Osteoblast (primary cell): ENCODE data around the gene CLIC1. TPM values are rescaled to one million over a fixed set of nuclear protein-coding genes. Genes with fewer than 3 reads are reported as not detected.

Experiments
- DNase-seq: peaks from one replicate; pipeline ENCODE4 v3.0.0; 2011; ENCODE audit warnings: low spot score, mixed read lengths; ENCODE audit not compliant: insufficient read length; ENCODE audit errors: missing footprints
- H2AFZ ChIP-seq: 2 replicates; pipeline ENCODE4 v1.6.0; 2011; ENCODE audit warnings: mild to moderate bottlenecking, low read length
- H3K27ac ChIP-seq: 2 replicates; pipeline ENCODE4 v1.5.1; 2011; ENCODE audit warnings: mild to moderate bottlenecking, low read depth, low read length, moderate library complexity
- H3K27me3 ChIP-seq: 2 replicates; pipeline ENCODE4 v1.6.0; 2012; ENCODE audit warnings: mild to moderate bottlenecking, control low read depth, inconsistent platforms, low read length, moderate library complexity; ENCODE audit not compliant: insufficient read depth
- H3K36me3 ChIP-seq: 2 replicates; pipeline ENCODE4 v1.5.1; 2011; ENCODE audit warnings: mild to moderate bottlenecking, low read length, control low read depth, moderate library complexity; ENCODE audit not compliant: insufficient read depth
- H3K4me1 ChIP-seq: 2 replicates; pipeline ENCODE4 v1.5.1; 2011; ENCODE audit warnings: mild to moderate bottlenecking, low read length, control low read depth, moderate library complexity; ENCODE audit not compliant: insufficient read depth
- H3K4me2 ChIP-seq: 2 replicates; pipeline ENCODE4 v1.6.0; 2011; ENCODE audit warnings: mild to moderate bottlenecking, low read length; ENCODE audit not compliant: insufficient read depth
- H3K4me3 ChIP-seq: fragments of 200-600 bp; sonication (generic); 3 replicates; pipeline ENCODE4 v1.5.1; 2012; ENCODE audit warnings: mild to moderate bottlenecking, low read length, inconsistent platforms; ENCODE audit not compliant: insufficient read depth
- H3K79me2 ChIP-seq: 2 replicates; pipeline ENCODE4 v1.6.0; 2012; ENCODE audit warnings: mild to moderate bottlenecking, low read length, control low read depth, inconsistent platforms; ENCODE audit not compliant: insufficient read depth
- H3K9me3 ChIP-seq: 2 replicates; pipeline ENCODE4 v1.5.1; 2011; ENCODE audit warnings: low read depth, low read length, control low read depth
- H4K20me1 ChIP-seq: 2 replicates; pipeline ENCODE4 v1.6.0; 2012; ENCODE audit warnings: mild to moderate bottlenecking, low read length, control low read depth; ENCODE audit not compliant: insufficient read depth
- total RNA-seq: library from RNA; depleted of rRNA; stranded (reverse); fragments of >200 nt; gene quantifications from 2 replicates; pipeline ENCODE4 v1.2.3, GENCODE V29; 2012
- TF ChIP-seq, protein P1 (sequence below): IDR thresholded peaks from 2 replicates; pipeline ENCODE4 v1.5.1; 2011; ENCODE audit warnings: mild to moderate bottlenecking, low read depth, low read length, moderate library complexity; ENCODE audit errors: extremely low read depth

Gene CLIC1
- total RNA-seq, 1 donor: 502 TPM

DNA sequence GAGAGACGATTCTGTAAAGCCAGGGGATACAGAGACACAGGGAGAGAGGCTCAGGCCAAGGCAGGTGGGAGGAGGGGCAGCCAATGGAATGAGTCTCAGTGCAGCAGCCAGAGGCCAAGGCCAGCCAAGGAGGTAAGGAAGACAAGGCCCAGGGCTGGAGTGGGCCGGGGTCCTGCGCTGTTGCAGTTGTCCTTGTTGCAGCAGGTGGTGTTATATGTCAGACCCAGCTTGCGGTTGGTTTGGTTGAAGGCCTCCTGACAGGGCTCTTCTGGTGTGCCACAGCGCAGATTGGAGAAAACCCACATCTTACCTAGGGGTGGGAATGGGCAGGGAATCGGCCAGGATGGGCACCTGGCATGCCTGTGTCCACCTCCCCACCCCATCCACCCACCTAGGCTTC, 17.3 kb downstream of the CLIC1 start:
- Histone ChIP-seq H3K27ac (no peak overlapping the region), H4K20me1 (no peaks in the 10 kb centered on the region), H3K36me3 (no peaks in the 10 kb centered on the region), H3K9me3 (no peaks in the 10 kb centered on the region), H3K4me2 (no peak overlapping the region), H3K4me3 (no peak overlapping the region), H2AFZ (no peak overlapping the region), H3K4me1 (no peaks in the 10 kb centered on the region), H3K27me3 (peaks cover 5% of the 10 kb centered on the region), H3K79me2 (no peaks in the 10 kb centered on the region)
- TF ChIP-seq, protein P1, sequence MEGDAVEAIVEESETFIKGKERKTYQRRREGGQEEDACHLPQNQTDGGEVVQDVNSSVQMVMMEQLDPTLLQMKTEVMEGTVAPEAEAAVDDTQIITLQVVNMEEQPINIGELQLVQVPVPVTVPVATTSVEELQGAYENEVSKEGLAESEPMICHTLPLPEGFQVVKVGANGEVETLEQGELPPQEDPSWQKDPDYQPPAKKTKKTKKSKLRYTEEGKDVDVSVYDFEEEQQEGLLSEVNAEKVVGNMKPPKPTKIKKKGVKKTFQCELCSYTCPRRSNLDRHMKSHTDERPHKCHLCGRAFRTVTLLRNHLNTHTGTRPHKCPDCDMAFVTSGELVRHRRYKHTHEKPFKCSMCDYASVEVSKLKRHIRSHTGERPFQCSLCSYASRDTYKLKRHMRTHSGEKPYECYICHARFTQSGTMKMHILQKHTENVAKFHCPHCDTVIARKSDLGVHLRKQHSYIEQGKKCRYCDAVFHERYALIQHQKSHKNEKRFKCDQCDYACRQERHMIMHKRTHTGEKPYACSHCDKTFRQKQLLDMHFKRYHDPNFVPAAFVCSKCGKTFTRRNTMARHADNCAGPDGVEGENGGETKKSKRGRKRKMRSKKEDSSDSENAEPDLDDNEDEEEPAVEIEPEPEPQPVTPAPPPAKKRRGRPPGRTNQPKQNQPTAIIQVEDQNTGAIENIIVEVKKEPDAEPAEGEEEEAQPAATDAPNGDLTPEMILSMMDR: no peak
- no peak for DNase-seq

DNA sequence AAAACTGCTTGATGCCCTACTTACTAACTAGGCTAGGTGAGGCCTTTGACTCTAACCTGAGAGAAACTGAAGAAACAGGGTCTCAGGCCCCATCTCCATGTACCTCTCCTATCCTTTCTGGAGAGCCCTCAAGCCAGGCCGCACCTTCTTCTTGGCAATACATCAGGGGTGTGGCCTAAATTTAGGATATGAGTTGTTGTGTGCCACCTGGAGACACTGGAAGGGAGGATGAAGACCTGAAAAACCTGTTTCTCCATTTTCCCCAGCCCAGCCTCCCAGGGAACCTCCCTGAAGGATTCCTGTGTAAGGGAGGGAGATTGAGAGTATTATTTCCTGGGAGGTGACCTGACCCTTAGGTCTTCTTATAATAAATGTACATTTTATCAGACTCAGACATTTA, 18.1 kb downstream of the CLIC1 start:
- Histone ChIP-seq H3K4me3 (no peak overlapping the region), H3K79me2 (no peaks in the 10 kb centered on the region), H3K27ac (no peak overlapping the region), H3K36me3 (no peaks in the 10 kb centered on the region), H3K4me2 (no peak overlapping the region), H3K9me3 (no peaks in the 10 kb centered on the region), H2AFZ (no peak overlapping the region), H3K27me3 (peaks cover 6% of the 10 kb centered on the region), H3K4me1 (no peaks in the 10 kb centered on the region), H4K20me1 (no peaks in the 10 kb centered on the region)
- TF ChIP-seq, protein P1: no peak
- no peak for DNase-seq

DNA sequence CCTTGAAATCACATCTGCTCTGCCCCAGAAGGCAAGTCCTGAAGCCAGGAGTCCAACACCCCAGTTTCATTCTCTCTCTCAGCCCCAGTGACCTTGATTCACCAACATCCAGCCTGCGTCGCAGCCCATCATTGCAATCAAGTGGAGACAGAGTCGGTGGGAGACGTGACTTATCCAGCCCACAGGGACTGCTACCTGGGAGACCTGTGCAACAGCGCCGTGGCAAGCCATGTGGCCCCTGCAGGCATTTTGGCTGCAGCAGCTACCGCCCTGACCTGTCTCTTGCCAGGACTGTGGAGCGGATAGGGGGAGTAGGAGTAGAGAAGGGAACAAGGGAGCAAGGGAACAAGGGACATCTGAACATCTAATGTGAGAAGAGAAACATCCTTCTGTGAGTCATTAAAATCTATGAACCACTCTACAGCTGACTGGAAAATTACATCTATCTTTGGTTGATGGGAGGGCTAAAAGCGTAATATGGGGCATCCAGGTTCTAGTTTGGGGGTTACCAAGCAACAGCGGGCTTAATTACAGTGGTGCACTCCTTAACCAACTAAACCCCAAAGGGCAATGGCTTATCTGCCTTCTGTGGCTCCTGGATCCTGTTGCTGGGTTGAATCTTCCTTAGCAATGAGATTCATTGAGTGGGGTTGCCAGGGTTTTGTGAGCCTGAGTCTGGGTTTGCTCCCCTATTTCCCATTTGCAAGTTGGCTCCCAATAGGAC, 18.7 kb downstream of the CLIC1 start:
- Histone ChIP-seq H3K27me3 (peaks cover 6% of the 10 kb centered on the region), H3K4me1 (no peaks in the 10 kb centered on the region), H3K4me2 (no peak overlapping the region), H3K27ac (no peak overlapping the region), H3K4me3 (no peak overlapping the region), H3K79me2 (no peaks in the 10 kb centered on the region), H3K36me3 (no peaks in the 10 kb centered on the region), H4K20me1 (no peaks in the 10 kb centered on the region), H3K9me3 (no peaks in the 10 kb centered on the region), H2AFZ (no peak overlapping the region)
- TF ChIP-seq, protein P1: no peak
- DNase-seq: peak; percentile 66

DNA sequence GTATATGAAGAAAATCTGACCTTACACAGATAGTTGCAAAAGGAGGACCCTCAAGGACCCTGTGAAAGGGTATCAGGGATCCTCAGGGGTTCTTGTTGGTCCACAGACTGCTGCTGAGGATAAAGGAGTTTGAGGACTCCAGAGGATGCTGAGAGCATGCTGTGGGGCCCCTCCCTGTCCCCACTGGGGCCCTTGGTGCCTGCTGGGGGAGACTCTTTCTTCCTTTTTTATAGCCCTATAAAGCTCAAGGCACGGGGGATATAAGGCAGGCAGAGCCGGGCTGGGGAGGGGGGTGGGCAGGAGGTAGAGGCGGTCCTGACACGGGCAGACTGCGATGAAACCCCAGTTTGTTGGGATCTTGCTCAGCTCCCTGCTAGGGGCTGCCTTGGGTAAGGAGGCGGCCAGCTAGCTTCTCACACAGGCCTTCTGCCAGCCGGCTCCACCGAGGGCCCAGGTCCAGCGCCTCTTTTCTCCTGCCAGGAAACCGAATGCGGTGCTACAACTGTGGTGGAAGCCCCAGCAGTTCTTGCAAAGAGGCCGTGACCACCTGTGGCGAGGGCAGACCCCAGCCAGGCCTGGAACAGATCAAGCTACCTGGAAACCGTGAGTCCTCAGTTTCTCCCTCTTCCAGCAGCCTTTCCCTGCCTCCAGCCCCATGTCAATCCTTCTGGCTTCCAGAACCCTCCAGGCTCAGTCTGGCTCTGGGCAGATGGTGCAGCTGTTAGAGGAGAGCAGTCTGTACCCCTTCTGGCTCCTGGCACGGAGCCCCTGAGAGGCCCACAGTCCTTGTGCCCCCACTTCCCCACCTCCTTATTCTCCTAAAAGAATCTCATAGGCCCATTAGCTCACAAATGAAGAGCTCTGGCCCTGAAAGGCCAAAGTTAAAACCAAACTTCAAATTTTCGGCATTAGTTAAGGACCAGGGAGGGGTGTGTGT, 21.0 kb downstream of the CLIC1 start, which contains the start of gene LY6G6D:
TSS of gene LY6G6D (plus strand) at position 327 of the 937 bp plus-strand sequence. CDS start at position 335, 8 bp downstream.
- peaks cover 12% of the 10 kb centered on the region for H3K27me3 ChIP-seq
- no peaks in the 10 kb centered on the region for H4K20me1 ChIP-seq
- peak within 1 kb of the TSS; percentile 47 for H2AFZ ChIP-seq
- no peaks in the 10 kb centered on the region for H3K4me1 ChIP-seq
- no peak within 1 kb of the TSS for H3K4me2 ChIP-seq
- no peaks in the 10 kb centered on the region for H3K79me2 ChIP-seq
- TF ChIP-seq, protein P1: no peak
- no peak within 1 kb of the TSS for H3K27ac ChIP-seq
- no peaks in the 10 kb centered on the region for H3K9me3 ChIP-seq
- no peaks in the 10 kb centered on the region for H3K36me3 ChIP-seq
- DNase-seq: peak; percentile 73
- no peak within 1 kb of the TSS for H3K4me3 ChIP-seq
